A549 (cell line): Measurements from ENCODE around the gene BET1L. TPM values are rescaled to one million over a fixed set of nuclear protein-coding genes. Genes with fewer than 3 reads are reported as not detected.

Experiments used
- ATAC-seq, 2 experiments: fragments of 200-7000 bp in 1 of 2; fragments of >200 bp in 1 of 2; cut with Nextera tagmentation in 1 of 2; cut with Tn5 transposase in 1 of 2; 3 replicates each; pipeline versions ENCODE4 v1.8.0 to v1.9.1; 2018 to 2020; ENCODE audit warnings: mild to moderate bottlenecking in 1 of 2, moderate library complexity in 1 of 2
- CTCF ChIA-PET: fragments of 300-600 bp; sonication (Branson Sonifier 250); formaldehyde crosslinking; extraction: SDS; loops from one replicate; lab custom pipeline; 2021; ENCODE audit warnings: antibody characterized with exemption, inconsistent platforms; lab: Yijun Ruan, JAX
- POLR2A ChIA-PET: fragments of 350-600 bp; formaldehyde crosslinking; extraction: SDS; loops from one replicate; lab custom pipeline; 2021; ENCODE audit warnings: antibody characterized with exemption, inconsistent platforms; lab: Yijun Ruan, JAX
- DNase-seq, 2 experiments: peaks; one replicate each; pipeline versions ENCODE4 v3.0.0 to v3.0.0-alpha.2; 2011 to 2016; ENCODE audit warnings: low read depth in 1 of 2, low spot score in 1 of 2
- FAIRE-seq: peaks from 2 replicates; lab custom pipeline; 2011; peaks lifted over from hg19 to GRCh38; lab: Jason Lieb, UNC
- H3K27ac ChIP-seq, 2 experiments: fragments of >200 bp; sonication (Bioruptor Twin); formaldehyde crosslinking; 3 replicates each; pipeline ENCODE4 v1.5.1; 2016 to 2017
- H3K4me1 ChIP-seq: fragments of >200 bp; sonication (Bioruptor Twin); formaldehyde crosslinking; 3 replicates; pipeline ENCODE4 v1.6.1; 2016
- H3K4me2 ChIP-seq: fragments of >200 bp; sonication (Bioruptor Twin); formaldehyde crosslinking; 3 replicates; pipeline ENCODE4 v1.6.1; 2016
- H3K4me3 ChIP-seq: fragments of >200 bp; sonication (Bioruptor Twin); formaldehyde crosslinking; 3 replicates; pipeline ENCODE4 v1.5.1; 2016
- H3K9me3 ChIP-seq: fragments of >200 bp; sonication (Bioruptor Twin); formaldehyde crosslinking; 3 replicates; pipeline ENCODE4 v1.6.1; 2016
- BHLHE40 ChIP-seq: IDR thresholded peaks from 2 replicates; pipeline ENCODE4 v1.6.1; 2012; ENCODE audit warnings: low read depth, low read length, inconsistent platforms
- CBX2 ChIP-seq: fragments of 200-600 bp; sonication (generic); IDR thresholded peaks from 2 replicates; pipeline ENCODE4 v1.6.1; 2016; ENCODE audit warnings: low read depth, mild to moderate bottlenecking, borderline replicate concordance
- CHD4 ChIP-seq: fragments of 200-600 bp; sonication (generic); IDR thresholded peaks from 2 replicates; pipeline ENCODE4 v1.6.1; 2016; ENCODE audit warnings: antibody characterized with exemption, mild to moderate bottlenecking, borderline replicate concordance
- CTCF ChIP-seq: fragments of >200 bp; sonication (Bioruptor Twin); formaldehyde crosslinking; IDR thresholded peaks from 3 replicates; pipeline ENCODE4 v1.5.1; 2016
- EHMT2 ChIP-seq: fragments of 200-600 bp; sonication (generic); IDR thresholded peaks from 2 replicates; pipeline ENCODE4 v1.6.1; 2016; ENCODE audit warnings: antibody characterized with exemption, low read depth, mild to moderate bottlenecking, moderate library complexity
- EP300 ChIP-seq, 2 experiments: fragments of >200 bp; sonication (Bioruptor Twin); formaldehyde crosslinking; IDR thresholded peaks; 2 replicates in 1 of 2; 3 replicates in 1 of 2; pipeline ENCODE4 v1.6.1; 2016 to 2017
- FOSB ChIP-seq: fragments of 250-450 bp; sonication (Bioruptor Pico); IDR thresholded peaks from 2 replicates; pipeline ENCODE4 v1.5.0; 2020; ENCODE audit warnings: mild to moderate bottlenecking, moderate library complexity
- FOSL2 ChIP-seq, 2 experiments: fragments of 450-650 bp in 1 of 2; fragments of >200 bp in 1 of 2; sonication (Bioruptor Twin) in 1 of 2; formaldehyde crosslinking; IDR thresholded peaks; 2 replicates each; pipeline versions ENCODE4 v1.5.0 to v1.6.1; 2016 to 2020; ENCODE audit warnings: mild to moderate bottlenecking in 1 of 2, moderate library complexity in 1 of 2
- FOXS1 ChIP-seq: fragments of 250-450 bp; sonication (Bioruptor Pico); IDR thresholded peaks from 2 replicates; pipeline ENCODE4 v1.5.0; 2020; ENCODE audit warnings: mild to moderate bottlenecking, moderate library complexity
- GATA3 ChIP-seq: IDR thresholded peaks from 2 replicates; pipeline ENCODE4 v1.6.1; 2012; ENCODE audit warnings: borderline replicate concordance
- HES2 ChIP-seq: fragments of >200 bp; sonication (Bioruptor Twin); formaldehyde crosslinking; IDR thresholded peaks from 2 replicates; pipeline ENCODE4 v1.6.1; 2016
- HMGXB4 ChIP-seq: fragments of 250-450 bp; sonication (Bioruptor Pico); IDR thresholded peaks from 2 replicates; pipeline ENCODE4 v1.5.0; 2021; ENCODE audit warnings: mild to moderate bottlenecking, moderate library complexity, borderline replicate concordance
- HOXA7 ChIP-seq: fragments of 250-450 bp; sonication (Bioruptor Pico); IDR thresholded peaks from 2 replicates; pipeline ENCODE4 v1.5.0; 2020; ENCODE audit warnings: mild to moderate bottlenecking, moderate library complexity
- HOXB5 ChIP-seq: fragments of 250-450 bp; sonication (Bioruptor Pico); IDR thresholded peaks from 2 replicates; pipeline ENCODE4 v1.5.0; 2020; ENCODE audit warnings: mild to moderate bottlenecking, moderate library complexity
- JUNB ChIP-seq: fragments of >200 bp; sonication (Bioruptor Twin); formaldehyde crosslinking; IDR thresholded peaks from 2 replicates; pipeline ENCODE4 v1.6.1; 2016
- MAFK ChIP-seq: fragments of 450-650 bp; IDR thresholded peaks from 2 replicates; pipeline ENCODE4 v1.6.1; 2014; ENCODE audit not compliant: partially characterized antibody
- MAZ ChIP-seq: fragments of 150-350 bp; IDR thresholded peaks from 2 replicates; pipeline ENCODE4 v1.6.1; 2014; ENCODE audit warnings: antibody characterized with exemption, low read depth, low read length, borderline replicate concordance
- NFE2L2 ChIP-seq: fragments of 150-350 bp; conservative IDR thresholded peaks from 2 replicates; pipeline ENCODE4 v1.6.1; 2014; ENCODE audit warnings: low read length
- NPAS2 ChIP-seq: fragments of 250-450 bp; sonication (Bioruptor Pico); IDR thresholded peaks from 2 replicates; pipeline ENCODE4 v1.8.0; 2022; ENCODE audit warnings: mild to moderate bottlenecking, moderate library complexity, borderline replicate concordance
- NR3C1 ChIP-seq: fragments of >200 bp; sonication (Bioruptor Twin); formaldehyde crosslinking; IDR thresholded peaks from 3 replicates; pipeline ENCODE4 v1.6.1; 2017
- PHF8 ChIP-seq: fragments of 200-600 bp; sonication (generic); IDR thresholded peaks from 2 replicates; pipeline ENCODE4 v1.6.1; 2016; ENCODE audit warnings: low read depth, mild to moderate bottlenecking, antibody characterized with exemption, moderate library complexity, borderline replicate concordance
- POLR2AphosphoS2 ChIP-seq: conservative IDR thresholded peaks from 2 replicates; pipeline ENCODE4 v1.6.1; 2012; ENCODE audit warnings: low read length, improper control_type of control experiment, inconsistent platforms
- RAD21 ChIP-seq, 2 experiments: fragments of >200 bp in 1 of 2; sonication (Bioruptor Twin) in 1 of 2; formaldehyde crosslinking in 1 of 2; IDR thresholded peaks in 1 of 2; conservative IDR thresholded peaks in 1 of 2; 2 replicates in 1 of 2; 3 replicates in 1 of 2; pipeline ENCODE4 v1.6.1; 2012 to 2018; ENCODE audit warnings: inconsistent platforms in 1 of 2
- RFX5 ChIP-seq: fragments of 450-650 bp; IDR thresholded peaks from 2 replicates; pipeline ENCODE4 v1.7.1; 2014; ENCODE audit warnings: antibody characterized with exemption, mild to moderate bottlenecking, moderate library complexity
- SMC3 ChIP-seq: fragments of >200 bp; sonication (Bioruptor Twin); formaldehyde crosslinking; IDR thresholded peaks from 3 replicates; pipeline ENCODE4 v1.6.1; 2018; ENCODE audit warnings: inconsistent platforms
- SREBF2 ChIP-seq: fragments of 450-650 bp; IDR thresholded peaks from 2 replicates; pipeline ENCODE4 v1.6.1; 2014; ENCODE audit warnings: mild to moderate bottlenecking, moderate library complexity
- ZFP36 ChIP-seq: fragments of 450-650 bp; IDR thresholded peaks from 2 replicates; pipeline ENCODE4 v1.6.1; 2014; ENCODE audit warnings: borderline replicate concordance; ENCODE audit not compliant: partially characterized antibody
- ZSCAN20 ChIP-seq: fragments of 250-450 bp; sonication (Bioruptor Pico); IDR thresholded peaks from 2 replicates; pipeline ENCODE4 v1.8.0; 2022; ENCODE audit warnings: mild to moderate bottlenecking, moderate library complexity
- WGBS: methylation state at CpG from one replicate; pipeline ENCODE4 v1.1.6; 2017; ENCODE audit errors: missing lambda C conversion rate; 5-methylcytosine and 5-hydroxymethylcytosine counted together
- polyA plus RNA-seq, 4 experiments: library from polyadenylated mRNA; depleted of rRNA in 3 of 4; stranded (reverse); fragments of >200 nt; fragmentation: RNase III in 1 of 4; extraction: RNeasy Plus Mini Kit Qiagen cat#74134 plus additional on column Dnase treatment in 1 of 4; gene quantifications; 2 replicates in 3 of 4; 3 replicates in 1 of 4; pipeline ENCODE4 v1.2.3, GENCODE V29; 2011 to 2017

BET1L gene
- polyA plus RNA-seq, 2 of the 4 experiments (the other 2 are of a cell fraction), result 28.5 to 44.5 TPM

- WGBS, result 95% methylated on average over 10 of the region's 10 CpGs
- H3K9me3 ChIP-seq, result no peaks in the 10 kb centered on the region
- H3K4me2 ChIP-seq, result no peak overlapping the region
- FAIRE-seq (no peak), DNase-seq (no peak), ATAC-seq (no peak)
- POLR2A ChIA-PET, result no interaction called here
- TF ChIP-seq FOSB (no peak), PHF8 (no peak), GATA3 (no peak), EP300 (IDR thresholded peaks at IDR 0.05) (no peak), HOXB5 (CRISPR knock-in tag) (no peak), HOXA7 (no peak), CTCF (no peak), CBX2 (no peak), EHMT2 (no peak), FOXS1 (CRISPR knock-in tag) (no peak), NPAS2 (no peak), HES2 (no peak)
- no peak overlapping the region for H3K27ac ChIP-seq
- no peak overlapping the region for H3K4me3 ChIP-seq
- CTCF ChIA-PET, result interaction anchor here (2.5 kb wide), 1 partner anchor 10 kb away, joined by 9 read pairs; no protein-coding TSS in a partner anchor
- H3K4me1 ChIP-seq, result no peaks in the 10 kb centered on the region
Observed at GRCh38 chr11:225734-226453, 18.7 kb upstream of the BET1L start.

GRCh38 chr11:224424-224823, 17.2 kb upstream of the BET1L start:
- TF ChIP-seq MAZ, result no peak
- TF ChIP-seq POLR2AphosphoS2, result no peak
- TF ChIP-seq EP300 (IDR thresholded peaks at IDR 0.05), result no peak
- no peak for TF ChIP-seq PHF8
- no peak for TF ChIP-seq BHLHE40
- TF ChIP-seq MAFK, result no peak
- no peak for TF ChIP-seq HMGXB4 (CRISPR knock-in tag)
- no peak for TF ChIP-seq NR3C1
- TF ChIP-seq CHD4, result no peak
- no peak for TF ChIP-seq ZSCAN20
- ATAC-seq, result no peak
- Histone ChIP-seq H3K27ac (no peak overlapping the region), H3K4me2 (no peak overlapping the region), H3K4me3 (no peak overlapping the region), H3K9me3 (no peaks in the 10 kb centered on the region), H3K4me1 (no peaks in the 10 kb centered on the region)
- DNase-seq, result no peak
- POLR2A ChIA-PET, result no interaction called here
- FAIRE-seq, result no peak
- CTCF ChIA-PET, result interaction anchor here (0.6 to 1.0 kb wide), 2 partner anchors 8 to 95 kb away, joined by 3 read pairs; no protein-coding TSS in a partner anchor
- WGBS, result 97% methylated on average over 7 of the region's 7 CpGs

- POLR2A ChIA-PET, result no interaction called here
- 96% methylated on average over 6 of the region's 9 CpGs for WGBS
- FAIRE-seq (no peak), ATAC-seq (no peak), DNase-seq (no peak)
- Histone ChIP-seq H3K9me3 (no peaks in the 10 kb centered on the region), H3K27ac (no peak overlapping the region), H3K4me3 (no peak overlapping the region), H3K4me2 (no peak overlapping the region), H3K4me1 (no peaks in the 10 kb centered on the region)
- CTCF ChIA-PET, result interaction anchor here (1.0 kb wide), 1 partner anchor 8 kb away, joined by 3 read pairs; no protein-coding TSS in a partner anchor
- TF ChIP-seq HOXB5 (CRISPR knock-in tag) (no peak), JUNB (no peak), EP300 (IDR thresholded peaks at IDR 0.05) (no peak), SMC3 (no peak), HOXA7 (no peak), MAFK (no peak), SREBF2 (no peak), NPAS2 (no peak), HMGXB4 (CRISPR knock-in tag) (no peak), ZFP36 (no peak), FOSL2 (IDR thresholded peaks at IDR 0.05) (no peak), FOSL2 (CRISPR knock-in tag; IDR thresholded peaks at IDR 0.05) (no peak), GATA3 (no peak), RFX5 (no peak), RAD21 (conservative IDR thresholded peaks at IDR 0.05 in 1 of 2, IDR thresholded peaks at IDR 0.05 in 1 of 2) (no peak), NFE2L2 (no peak)
Observed at GRCh38 chr11:223884-224283, 16.7 kb upstream of the BET1L start.
